ENCODE data around the gene ULK2. TPM values are rescaled to one million over a fixed set of nuclear protein-coding genes. Genes with fewer than 3 reads are reported as not detected.

The ULK2 gene
- total RNA-seq, 1 donor from 2014 or later = 24.5 TPM

GRCh38 chr17:19729900-19730299 lies 137.8 kb downstream of the ULK2 start:
- H3K4me3 ChIP-seq (ENCODE audit: low read depth, low read length) = no peak overlapping the region
- no peak for TF ChIP-seq CTCF (IDR thresholded peaks at IDR 0.05; ENCODE audit: insufficient read depth, low read length, poor library complexity, severe bottlenecking)
- DNase-seq (ENCODE audit: low read depth) = no peak
- H3K27me3 ChIP-seq (ENCODE audit: control insufficient read depth, insufficient read depth, low read length) = peaks cover 10% of the 10 kb centered on the region
- no peaks in the 10 kb centered on the region for H3K36me3 ChIP-seq (ENCODE audit: control insufficient read depth, insufficient read depth, low read length)

GRCh38 chr17:19728084-19728495 lies 139.6 kb downstream of the ULK2 start:
- peaks cover 10% of the 10 kb centered on the region for H3K27me3 ChIP-seq (ENCODE audit: control insufficient read depth, insufficient read depth, low read length)
- no peak for DNase-seq (ENCODE audit: low read depth)
- no peak overlapping the region for H3K4me3 ChIP-seq (ENCODE audit: low read depth, low read length)
- no peaks in the 10 kb centered on the region for H3K36me3 ChIP-seq (ENCODE audit: control insufficient read depth, insufficient read depth, low read length)
- no peak for TF ChIP-seq CTCF (IDR thresholded peaks at IDR 0.05; ENCODE audit: insufficient read depth, low read length, poor library complexity, severe bottlenecking)

DNA sequence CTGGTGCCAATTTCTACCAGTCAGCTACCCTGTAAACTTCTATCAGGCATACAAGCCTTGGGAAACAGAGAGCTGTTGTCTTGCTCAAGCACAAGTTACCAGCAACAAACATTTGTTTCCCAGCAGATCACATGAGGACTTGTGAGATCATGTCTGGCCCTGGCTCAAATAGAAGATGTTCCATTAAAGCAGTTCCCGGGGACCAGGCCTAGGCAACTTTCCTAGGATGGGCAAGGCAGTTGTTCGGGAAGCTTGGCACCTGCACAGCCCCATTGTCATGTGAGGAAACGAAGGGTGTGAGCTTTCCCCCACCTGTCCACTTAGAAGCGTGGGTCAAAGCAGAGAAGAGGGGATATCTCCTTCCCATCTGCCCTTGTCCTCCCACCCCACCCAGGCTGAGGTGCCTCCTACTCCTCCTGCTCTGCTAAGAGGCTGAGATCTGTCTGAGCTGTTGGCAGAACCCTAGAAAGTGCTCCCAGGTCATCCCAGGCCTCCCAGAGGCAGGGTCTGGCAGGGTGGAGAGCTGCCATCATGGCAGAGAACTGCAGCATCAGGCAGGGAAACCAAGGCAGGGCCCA lies 140.1 kb downstream of the ULK2 start:
- Histone ChIP-seq H3K36me3 (ENCODE audit: control insufficient read depth, insufficient read depth, low read length) (no peaks in the 10 kb centered on the region), H3K4me3 (ENCODE audit: low read depth, low read length) (no peak overlapping the region), H3K27me3 (ENCODE audit: control insufficient read depth, insufficient read depth, low read length) (peaks cover 10% of the 10 kb centered on the region)
- no peak for TF ChIP-seq CTCF (IDR thresholded peaks at IDR 0.05; ENCODE audit: insufficient read depth, low read length, poor library complexity, severe bottlenecking)
- no peak for DNase-seq (ENCODE audit: low read depth)

GRCh38 chr17:19726631-19727376 lies 140.9 kb downstream of the ULK2 start:
- Histone ChIP-seq H3K27me3 (ENCODE audit: control insufficient read depth, insufficient read depth, low read length) (peaks cover 9% of the 10 kb centered on the region), H3K4me3 (ENCODE audit: low read depth, low read length) (no peak overlapping the region), H3K36me3 (ENCODE audit: control insufficient read depth, insufficient read depth, low read length) (no peaks in the 10 kb centered on the region)
- no peak for TF ChIP-seq CTCF (IDR thresholded peaks at IDR 0.05; ENCODE audit: insufficient read depth, low read length, poor library complexity, severe bottlenecking)
- DNase-seq (ENCODE audit: low read depth) = no peak

DNA sequence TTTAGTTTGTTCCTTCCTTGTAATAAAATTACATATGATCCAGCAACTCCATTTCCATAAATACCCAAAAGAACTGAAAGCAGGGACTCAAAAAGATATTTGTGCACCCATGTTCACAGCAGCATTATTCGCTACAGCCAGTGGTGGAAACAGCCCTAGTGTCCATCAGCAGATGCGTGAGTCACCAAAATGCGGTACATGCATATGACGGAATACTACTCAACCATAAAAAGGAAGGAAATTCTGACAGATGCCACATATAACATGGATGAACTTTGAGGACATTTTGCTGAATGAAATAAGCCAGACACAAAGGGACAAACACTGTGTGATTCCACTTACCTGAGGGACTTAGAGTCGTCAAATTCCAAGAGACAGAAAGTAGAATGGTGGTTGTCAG lies 142.2 kb downstream of the ULK2 start:
- H3K36me3 ChIP-seq (ENCODE audit: control insufficient read depth, insufficient read depth, low read length) = no peaks in the 10 kb centered on the region
- TF ChIP-seq CTCF (IDR thresholded peaks at IDR 0.05; ENCODE audit: insufficient read depth, low read length, poor library complexity, severe bottlenecking) = no peak
- no peaks in the 10 kb centered on the region for H3K27me3 ChIP-seq (ENCODE audit: control insufficient read depth, insufficient read depth, low read length)
- no peak for DNase-seq (ENCODE audit: low read depth)
- H3K4me3 ChIP-seq (ENCODE audit: low read depth, low read length) = no peak overlapping the region

Data from kidney epithelial cell (primary cell).